HepG2 (cell line): ENCODE measurements around the gene TRIM7. TPM values are rescaled to one million over a fixed set of nuclear protein-coding genes. Genes with fewer than 3 reads are reported as not detected.

Experiments used
- CBX2 ChIP-seq, 2 experiments: fragments of 200-600 bp in 1 of 2; sonication (generic); formaldehyde crosslinking in 1 of 2; IDR thresholded peaks; 2 replicates each; pipeline versions ENCODE4 v1.7.0 to v1.8.1; 2018 to 2022; ENCODE audit warnings: low read depth in 2 of 2, low read length in 1 of 2, mild to moderate bottlenecking in 1 of 2, missing genetic modification reagents in 1 of 2
- DPF2 ChIP-seq: sonication (generic); formaldehyde crosslinking; IDR thresholded peaks from 2 replicates; pipeline ENCODE4 v1.4.0; 2020; ENCODE audit warnings: mild to moderate bottlenecking, low read depth, missing genetic modification reagents, borderline replicate concordance
- GATAD2A ChIP-seq: IDR thresholded peaks from 2 replicates; pipeline ENCODE4 v1.6.1; 2016
- HNRNPLL ChIP-seq: fragments of 200-400 bp; formaldehyde crosslinking; IDR thresholded peaks from 2 replicates; pipeline ENCODE4 v1.6.1; 2017; ENCODE audit warnings: mild to moderate bottlenecking, low read depth, low read length; ENCODE audit not compliant: poor library complexity, severe bottlenecking
- MYNN ChIP-seq: sonication (generic); formaldehyde crosslinking; IDR thresholded peaks from 2 replicates; pipeline ENCODE4 v1.4.0; 2020; ENCODE audit warnings: mild to moderate bottlenecking, low read depth, missing genetic modification reagents
- ZEB1 ChIP-seq: IDR thresholded peaks from 2 replicates; pipeline ENCODE4 v1.6.1; 2012; ENCODE audit warnings: mild to moderate bottlenecking, low read depth, inconsistent platforms; ENCODE audit not compliant: insufficient replicate concordance
- ZFP36 ChIP-seq: fragments of 150-350 bp; IDR thresholded peaks from 2 replicates; pipeline ENCODE4 v1.6.1; 2018; ENCODE audit warnings: borderline replicate concordance, low read length, low read depth; ENCODE audit not compliant: partially characterized antibody
- ZFP36L1 ChIP-seq: sonication (generic); formaldehyde crosslinking; IDR thresholded peaks from 2 replicates; pipeline ENCODE4 v1.8.0; 2022; ENCODE audit warnings: mild to moderate bottlenecking, missing genetic modification reagents, moderate library complexity
- polyA plus RNA-seq, 8 experiments: library from polyadenylated mRNA; depleted of rRNA in 3 of 8; stranded (reverse) in 7 of 8; unstranded in 1 of 8; fragments of >200 nt; fragmentation: Illumina TruSeq in 4 of 8; extraction: Trizol in 4 of 8; gene quantifications; 2 replicates each; pipeline versions ENCODE4 v1.2.1 to v1.2.3, GENCODE V29; 2011 to 2016; ENCODE audit warnings: low read depth in 4 of 8, missing spikeins in 1 of 8, mixed read lengths in 1 of 8; ENCODE audit not compliant: insufficient read depth in 1 of 8
- total RNA-seq, 5 experiments: library from RNA; depleted of rRNA; stranded (reverse); fragments of >200 nt; fragmentation: Illumina TruSeq; extraction: Trizol; gene quantifications; 2 replicates each; pipeline ENCODE4 v1.2.3, GENCODE V29; 2016; ENCODE audit warnings: low read depth in 1 of 5
- TF ChIP-seq, protein P1 (sequence below): sonication (generic); formaldehyde crosslinking; IDR thresholded peaks from 2 replicates; pipeline ENCODE4 v1.4.0; 2020; ENCODE audit warnings: missing genetic modification reagents, borderline replicate concordance
- TF ChIP-seq, protein P2 (sequence below): sonication (generic); formaldehyde crosslinking; IDR thresholded peaks from 2 replicates; pipeline ENCODE4 v1.5.0; 2020; ENCODE audit warnings: mild to moderate bottlenecking, low read depth, missing genetic modification reagents, borderline replicate concordance
- TF ChIP-seq, protein P3 (sequence below): sonication (generic); formaldehyde crosslinking; IDR thresholded peaks from 2 replicates; pipeline ENCODE4 v1.5.0; 2020; ENCODE audit warnings: mild to moderate bottlenecking, missing genetic modification reagents, borderline replicate concordance
- TF ChIP-seq, protein P4 (sequence below): sonication (generic); formaldehyde crosslinking; conservative IDR thresholded peaks from 2 replicates; pipeline ENCODE4 v1.8.0; 2022; ENCODE audit warnings: mild to moderate bottlenecking, moderate library complexity, missing genetic modification reagents

Gene TRIM7
- total and polyA plus RNA-seq, 2 of the 13 experiments (the other 11 are each of a cell fraction or from before 2014, with no cell fraction given), result 0.13 TPM; not detected in 1

DNA sequence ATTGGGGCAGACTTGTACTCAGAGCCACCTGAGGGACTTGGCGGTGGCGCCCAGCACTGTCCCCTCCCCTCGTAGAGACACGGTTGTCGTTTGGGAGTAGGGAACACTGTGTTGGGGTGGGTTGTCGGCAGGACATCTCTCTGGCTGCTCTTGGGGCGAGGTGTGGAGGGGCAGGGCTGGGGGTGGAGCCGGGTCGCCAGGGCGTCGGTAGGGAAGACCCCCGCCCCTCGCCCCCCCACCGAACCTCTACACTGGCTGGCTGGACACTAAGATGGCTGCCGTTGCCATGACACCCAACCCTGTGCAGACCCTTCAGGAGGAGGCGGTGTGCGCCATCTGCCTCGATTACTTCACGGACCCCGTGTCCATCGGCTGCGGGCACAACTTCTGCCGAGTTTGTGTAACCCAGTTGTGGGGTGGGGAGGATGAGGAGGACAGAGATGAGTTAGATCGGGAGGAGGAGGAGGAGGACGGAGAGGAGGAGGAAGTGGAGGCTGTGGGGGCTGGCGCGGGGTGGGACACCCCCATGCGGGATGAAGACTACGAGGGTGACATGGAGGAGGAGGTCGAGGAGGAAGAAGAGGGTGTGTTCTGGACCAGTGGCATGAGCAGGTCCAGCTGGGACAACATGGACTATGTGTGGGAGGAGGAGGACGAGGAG is 18.9 kb upstream of the TRIM7 start (continued):
- no peak for TF ChIP-seq HNRNPLL
- TF ChIP-seq, protein P1, sequence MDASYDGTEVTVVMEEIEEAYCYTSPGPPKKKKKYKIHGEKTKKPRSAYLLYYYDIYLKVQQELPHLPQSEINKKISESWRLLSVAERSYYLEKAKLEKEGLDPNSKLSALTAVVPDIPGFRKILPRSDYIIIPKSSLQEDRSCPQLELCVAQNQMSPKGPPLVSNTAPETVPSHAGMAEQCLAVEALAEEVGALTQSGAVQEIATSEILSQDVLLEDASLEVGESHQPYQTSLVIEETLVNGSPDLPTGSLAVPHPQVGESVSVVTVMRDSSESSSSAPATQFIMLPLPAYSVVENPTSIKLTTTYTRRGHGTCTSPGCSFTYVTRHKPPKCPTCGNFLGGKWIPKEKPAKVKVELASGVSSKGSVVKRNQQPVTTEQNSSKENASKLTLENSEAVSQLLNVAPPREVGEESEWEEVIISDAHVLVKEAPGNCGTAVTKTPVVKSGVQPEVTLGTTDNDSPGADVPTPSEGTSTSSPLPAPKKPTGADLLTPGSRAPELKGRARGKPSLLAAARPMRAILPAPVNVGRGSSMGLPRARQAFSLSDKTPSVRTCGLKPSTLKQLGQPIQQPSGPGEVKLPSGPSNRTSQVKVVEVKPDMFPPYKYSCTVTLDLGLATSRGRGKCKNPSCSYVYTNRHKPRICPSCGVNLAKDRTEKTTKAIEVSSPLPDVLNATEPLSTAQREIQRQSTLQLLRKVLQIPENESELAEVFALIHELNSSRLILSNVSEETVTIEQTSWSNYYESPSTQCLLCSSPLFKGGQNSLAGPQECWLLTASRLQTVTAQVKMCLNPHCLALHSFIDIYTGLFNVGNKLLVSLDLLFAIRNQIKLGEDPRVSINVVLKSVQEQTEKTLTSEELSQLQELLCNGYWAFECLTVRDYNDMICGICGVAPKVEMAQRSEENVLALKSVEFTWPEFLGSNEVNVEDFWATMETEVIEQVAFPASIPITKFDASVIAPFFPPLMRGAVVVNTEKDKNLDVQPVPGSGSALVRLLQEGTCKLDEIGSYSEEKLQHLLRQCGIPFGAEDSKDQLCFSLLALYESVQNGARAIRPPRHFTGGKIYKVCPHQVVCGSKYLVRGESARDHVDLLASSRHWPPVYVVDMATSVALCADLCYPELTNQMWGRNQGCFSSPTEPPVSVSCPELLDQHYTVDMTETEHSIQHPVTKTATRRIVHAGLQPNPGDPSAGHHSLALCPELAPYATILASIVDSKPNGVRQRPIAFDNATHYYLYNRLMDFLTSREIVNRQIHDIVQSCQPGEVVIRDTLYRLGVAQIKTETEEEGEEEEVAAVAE (CRISPR knock-in tag), result no peak
- no peak for TF ChIP-seq ZEB1
- no peak for TF ChIP-seq DPF2 (CRISPR knock-in tag)
- TF ChIP-seq, protein P2, sequence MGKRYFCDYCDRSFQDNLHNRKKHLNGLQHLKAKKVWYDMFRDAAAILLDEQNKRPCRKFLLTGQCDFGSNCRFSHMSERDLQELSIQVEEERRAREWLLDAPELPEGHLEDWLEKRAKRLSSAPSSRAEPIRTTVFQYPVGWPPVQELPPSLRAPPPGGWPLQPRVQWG (CRISPR knock-in tag), result no peak
- TF ChIP-seq, protein P3, sequence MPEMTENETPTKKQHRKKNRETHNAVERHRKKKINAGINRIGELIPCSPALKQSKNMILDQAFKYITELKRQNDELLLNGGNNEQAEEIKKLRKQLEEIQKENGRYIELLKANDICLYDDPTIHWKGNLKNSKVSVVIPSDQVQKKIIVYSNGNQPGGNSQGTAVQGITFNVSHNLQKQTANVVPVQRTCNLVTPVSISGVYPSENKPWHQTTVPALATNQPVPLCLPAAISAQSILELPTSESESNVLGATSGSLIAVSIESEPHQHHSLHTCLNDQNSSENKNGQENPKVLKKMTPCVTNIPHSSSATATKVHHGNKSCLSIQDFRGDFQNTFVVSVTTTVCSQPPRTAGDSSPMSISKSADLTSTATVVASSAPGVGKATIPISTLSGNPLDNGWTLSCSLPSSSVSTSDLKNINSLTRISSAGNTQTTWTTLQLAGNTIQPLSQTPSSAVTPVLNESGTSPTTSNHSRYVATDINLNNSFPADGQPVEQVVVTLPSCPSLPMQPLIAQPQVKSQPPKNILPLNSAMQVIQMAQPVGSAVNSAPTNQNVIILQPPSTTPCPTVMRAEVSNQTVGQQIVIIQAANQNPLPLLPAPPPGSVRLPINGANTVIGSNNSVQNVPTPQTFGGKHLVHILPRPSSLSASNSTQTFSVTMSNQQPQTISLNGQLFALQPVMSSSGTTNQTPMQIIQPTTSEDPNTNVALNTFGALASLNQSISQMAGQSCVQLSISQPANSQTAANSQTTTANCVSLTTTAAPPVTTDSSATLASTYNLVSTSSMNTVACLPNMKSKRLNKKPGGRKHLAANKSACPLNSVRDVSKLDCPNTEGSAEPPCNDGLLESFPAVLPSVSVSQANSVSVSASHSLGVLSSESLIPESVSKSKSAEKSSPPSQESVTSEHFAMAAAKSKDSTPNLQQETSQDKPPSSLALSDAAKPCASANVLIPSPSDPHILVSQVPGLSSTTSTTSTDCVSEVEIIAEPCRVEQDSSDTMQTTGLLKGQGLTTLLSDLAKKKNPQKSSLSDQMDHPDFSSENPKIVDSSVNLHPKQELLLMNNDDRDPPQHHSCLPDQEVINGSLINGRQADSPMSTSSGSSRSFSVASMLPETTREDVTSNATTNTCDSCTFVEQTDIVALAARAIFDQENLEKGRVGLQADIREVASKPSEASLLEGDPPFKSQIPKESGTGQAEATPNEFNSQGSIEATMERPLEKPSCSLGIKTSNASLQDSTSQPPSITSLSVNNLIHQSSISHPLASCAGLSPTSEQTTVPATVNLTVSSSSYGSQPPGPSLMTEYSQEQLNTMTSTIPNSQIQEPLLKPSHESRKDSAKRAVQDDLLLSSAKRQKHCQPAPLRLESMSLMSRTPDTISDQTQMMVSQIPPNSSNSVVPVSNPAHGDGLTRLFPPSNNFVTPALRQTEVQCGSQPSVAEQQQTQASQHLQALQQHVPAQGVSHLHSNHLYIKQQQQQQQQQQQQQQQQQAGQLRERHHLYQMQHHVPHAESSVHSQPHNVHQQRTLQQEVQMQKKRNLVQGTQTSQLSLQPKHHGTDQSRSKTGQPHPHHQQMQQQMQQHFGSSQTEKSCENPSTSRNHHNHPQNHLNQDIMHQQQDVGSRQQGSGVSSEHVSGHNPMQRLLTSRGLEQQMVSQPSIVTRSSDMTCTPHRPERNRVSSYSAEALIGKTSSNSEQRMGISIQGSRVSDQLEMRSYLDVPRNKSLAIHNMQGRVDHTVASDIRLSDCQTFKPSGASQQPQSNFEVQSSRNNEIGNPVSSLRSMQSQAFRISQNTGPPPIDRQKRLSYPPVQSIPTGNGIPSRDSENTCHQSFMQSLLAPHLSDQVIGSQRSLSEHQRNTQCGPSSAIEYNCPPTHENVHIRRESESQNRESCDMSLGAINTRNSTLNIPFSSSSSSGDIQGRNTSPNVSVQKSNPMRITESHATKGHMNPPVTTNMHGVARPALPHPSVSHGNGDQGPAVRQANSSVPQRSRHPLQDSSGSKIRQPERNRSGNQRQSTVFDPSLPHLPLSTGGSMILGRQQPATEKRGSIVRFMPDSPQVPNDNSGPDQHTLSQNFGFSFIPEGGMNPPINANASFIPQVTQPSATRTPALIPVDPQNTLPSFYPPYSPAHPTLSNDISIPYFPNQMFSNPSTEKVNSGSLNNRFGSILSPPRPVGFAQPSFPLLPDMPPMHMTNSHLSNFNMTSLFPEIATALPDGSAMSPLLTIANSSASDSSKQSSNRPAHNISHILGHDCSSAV (CRISPR knock-in tag), result 0 out of 2 replicates have a peak, but pooled peaks have one; percentile 53
- TF ChIP-seq, protein P4, sequence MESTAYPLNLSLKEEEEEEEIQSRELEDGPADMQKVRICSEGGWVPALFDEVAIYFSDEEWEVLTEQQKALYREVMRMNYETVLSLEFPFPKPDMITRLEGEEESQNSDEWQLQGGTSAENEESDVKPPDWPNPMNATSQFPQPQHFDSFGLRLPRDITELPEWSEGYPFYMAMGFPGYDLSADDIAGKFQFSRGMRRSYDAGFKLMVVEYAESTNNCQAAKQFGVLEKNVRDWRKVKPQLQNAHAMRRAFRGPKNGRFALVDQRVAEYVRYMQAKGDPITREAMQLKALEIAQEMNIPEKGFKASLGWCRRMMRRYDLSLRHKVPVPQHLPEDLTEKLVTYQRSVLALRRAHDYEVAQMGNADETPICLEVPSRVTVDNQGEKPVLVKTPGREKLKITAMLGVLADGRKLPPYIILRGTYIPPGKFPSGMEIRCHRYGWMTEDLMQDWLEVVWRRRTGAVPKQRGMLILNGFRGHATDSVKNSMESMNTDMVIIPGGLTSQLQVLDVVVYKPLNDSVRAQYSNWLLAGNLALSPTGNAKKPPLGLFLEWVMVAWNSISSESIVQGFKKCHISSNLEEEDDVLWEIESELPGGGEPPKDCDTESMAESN (CRISPR knock-in tag), result 0 out of 2 replicates have a peak, but pooled peaks have one; percentile 12
- no peak for TF ChIP-seq CBX2 (IDR thresholded peaks at IDR 0.05; ENCODE audit: low read depth, low read length)
- TF ChIP-seq CBX2 (CRISPR knock-in tag; IDR thresholded peaks at IDR 0.05; ENCODE audit: low read depth), result no peak
- TF ChIP-seq ZFP36L1 (CRISPR knock-in tag), result no peak
- no peak for TF ChIP-seq ZFP36
- TF ChIP-seq MYNN, result no peak
- no peak; the same call in 1 of the 2 replicates for TF ChIP-seq GATAD2A (CRISPR knock-in tag)
